Islet precursor cell (in vitro differentiated cells): ENCODE measurements around the gene SLC12A7.
"Not testable (repeated sequence)": the region's sequence is repeated elsewhere in the genome, so short reads cannot be mapped to it uniquely, and the experiment has no call there.

Source experiments
- DNase-seq: peaks from one replicate; pipeline ENCODE4 v3.0.0-alpha.2; 2018

Gene SLC12A7

GRCh38 chr5:1108865-1109174 lies 3.0 kb downstream of the SLC12A7 start:
- DNase-seq, result no peak

GRCh38 chr5:1108023-1108864 lies 3.6 kb downstream of the SLC12A7 start:
- DNase-seq, result no peak

- DNase-seq, result no peak
These were observed 4.5 kb downstream of the SLC12A7 start for GRCh38 chr5:1107167-1108022.

GRCh38 chr5:1106385-1107166 lies 5.3 kb downstream of the SLC12A7 start:
- no peak for DNase-seq

- no peak for DNase-seq
These were observed 6.3 kb downstream of the SLC12A7 start for GRCh38 chr5:1105350-1106265.

- DNase-seq, result no peak
These were observed 7.4 kb downstream of the SLC12A7 start for GRCh38 chr5:1104327-1105006.

- DNase-seq, result no peak
These were observed 8.1 kb downstream of the SLC12A7 start for GRCh38 chr5:1103505-1104326.

- peak; percentile 71 for DNase-seq
These were observed 8.8 kb downstream of the SLC12A7 start for GRCh38 chr5:1103093-1103492.

- DNase-seq, result peak; percentile 88
These were observed 9.7 kb downstream of the SLC12A7 start for GRCh38 chr5:1101961-1102713.

- no peak for DNase-seq
These were observed 10.9 kb downstream of the SLC12A7 start for GRCh38 chr5:1100664-1101574.

- DNase-seq, result peak; percentile 82
These were observed 11.8 kb downstream of the SLC12A7 start for GRCh38 chr5:1099926-1100663.

GRCh38 chr5:1098986-1099597 lies 12.8 kb downstream of the SLC12A7 start:
- DNase-seq, result no peak

- DNase-seq, result not testable (repeated sequence)
These were observed 13.9 kb downstream of the SLC12A7 start for GRCh38 chr5:1097988-1098385.

GRCh38 chr5:1097381-1097987 lies 14.4 kb downstream of the SLC12A7 start:
- DNase-seq, result no peak

GRCh38 chr5:1096838-1097237 lies 15.0 kb downstream of the SLC12A7 start:
- no peak for DNase-seq

GRCh38 chr5:1095990-1096363 lies 15.9 kb downstream of the SLC12A7 start:
- no peak for DNase-seq
